NCI-H510A treated with DMSO at 0.1 percent for 48 hours (cell line): ENCODE measurements around the gene SELP.

Source experiments
- DNase-seq: peaks from one replicate; lab custom pipeline; 2025; lab: John Stamatoyannopoulos, UW

The SELP gene

DNA sequence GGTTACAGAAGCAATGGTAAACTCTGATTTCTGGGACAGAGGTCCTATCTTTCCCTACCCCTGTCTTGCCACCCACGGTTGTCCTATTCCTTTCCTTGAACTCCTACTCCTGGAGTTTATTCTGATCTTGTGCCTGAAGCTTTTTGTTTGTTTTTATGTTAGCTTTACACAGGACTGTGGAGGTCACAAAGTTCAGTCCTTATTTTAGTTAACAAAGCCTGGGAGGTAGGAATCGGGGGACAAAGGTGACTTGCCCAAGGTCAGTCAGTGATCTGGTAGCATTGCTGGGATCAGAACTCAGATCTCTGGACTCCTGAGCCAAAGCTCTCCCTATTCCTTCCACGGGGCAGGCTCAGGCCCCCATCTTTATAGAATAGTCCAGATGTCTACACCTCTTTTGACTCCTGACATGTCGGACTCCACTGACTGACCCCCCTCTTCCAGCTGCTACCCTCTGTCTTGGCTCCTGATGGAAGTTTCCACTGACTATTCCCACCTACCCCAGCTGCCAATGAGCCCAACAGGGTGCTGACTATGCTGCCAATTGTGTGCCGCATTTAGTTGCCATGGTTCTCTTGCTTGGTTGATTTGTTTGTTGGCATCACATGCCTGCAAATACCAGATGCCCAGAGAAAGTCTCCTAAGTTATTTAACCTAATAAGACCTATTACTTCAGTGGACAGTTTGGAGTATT lies 53.5 kb downstream of the SELP start:
- no peak for DNase-seq

DNA sequence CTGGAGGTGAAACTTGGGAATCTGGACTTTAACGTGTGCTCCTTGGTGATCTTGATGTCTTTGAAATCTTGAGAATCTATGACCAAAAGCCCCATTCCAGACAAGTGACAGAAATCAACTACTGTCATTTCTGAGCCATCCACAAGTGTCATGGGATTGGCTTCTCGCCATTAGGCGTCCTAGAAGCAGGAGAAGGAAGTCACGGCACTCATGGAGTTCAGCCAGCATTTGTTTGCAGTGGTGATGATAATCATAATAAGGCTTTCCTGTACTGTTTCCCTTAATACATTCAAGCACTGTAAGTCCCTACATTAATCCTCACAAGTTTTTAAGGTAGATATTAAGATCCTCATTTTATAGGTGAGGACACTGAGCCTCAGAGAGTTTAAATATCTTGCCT lies 55.6 kb downstream of the SELP start:
- no peak for DNase-seq

DNA sequence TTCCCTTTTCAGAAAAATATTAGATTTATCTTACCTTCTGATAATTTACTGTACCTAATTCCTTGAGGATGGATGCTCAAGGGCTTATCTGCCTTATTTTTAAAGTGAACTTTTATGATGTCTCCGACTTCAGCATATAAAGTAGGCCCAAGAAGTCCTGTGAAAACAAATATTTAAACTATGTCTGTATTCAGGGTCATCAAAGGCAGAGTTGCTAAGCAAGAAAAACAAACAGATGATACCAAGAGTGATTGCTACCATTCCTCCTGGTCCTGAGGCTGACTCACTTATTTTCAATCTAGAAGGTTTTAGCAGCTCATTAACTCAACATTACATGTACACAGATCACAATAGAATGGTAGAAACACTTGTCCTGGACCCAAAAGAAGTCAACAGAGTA lies 57.7 kb downstream of the SELP start:
- peak; percentile 31 for DNase-seq

DNA sequence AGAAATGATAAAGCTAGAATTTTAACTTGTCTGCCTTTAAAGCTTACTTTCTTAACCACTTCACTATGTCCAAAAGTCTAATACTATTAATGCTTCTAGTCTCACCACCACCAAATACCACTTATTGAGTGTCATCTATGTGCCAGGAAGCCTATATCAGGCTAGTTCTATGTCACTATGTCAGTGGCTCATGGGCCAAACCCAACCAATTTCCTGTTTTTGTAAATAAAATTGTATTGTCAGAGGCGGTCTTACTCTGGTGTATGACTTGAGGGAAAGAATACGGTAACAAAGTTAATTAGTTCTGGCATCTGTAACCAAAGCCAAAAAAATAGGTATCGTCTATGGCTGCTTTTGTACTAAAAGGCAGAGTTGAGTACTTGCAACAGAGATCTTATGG lies 58.5 kb downstream of the SELP start:
- DNase-seq = no peak

DNA sequence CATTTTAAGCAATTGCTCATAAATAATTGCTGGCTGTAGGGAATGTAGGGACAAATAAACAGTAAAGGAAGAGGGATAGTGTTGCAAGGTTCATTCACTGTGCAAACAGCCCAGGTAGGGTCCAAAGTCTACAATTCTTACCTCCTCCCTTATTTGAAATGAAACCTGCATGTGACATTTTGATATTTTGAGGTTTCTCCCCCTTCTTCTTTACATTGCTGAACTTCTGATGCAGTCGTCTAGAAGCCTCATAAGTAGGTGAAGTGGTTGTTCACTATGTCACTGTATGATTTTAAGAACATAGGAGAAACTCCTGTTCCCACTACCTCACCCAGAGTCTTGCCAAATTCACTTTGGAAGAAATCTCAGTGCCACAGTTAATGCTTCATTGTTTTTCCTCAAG lies 59.8 kb downstream of the SELP start:
- peak; percentile 15 for DNase-seq

DNA sequence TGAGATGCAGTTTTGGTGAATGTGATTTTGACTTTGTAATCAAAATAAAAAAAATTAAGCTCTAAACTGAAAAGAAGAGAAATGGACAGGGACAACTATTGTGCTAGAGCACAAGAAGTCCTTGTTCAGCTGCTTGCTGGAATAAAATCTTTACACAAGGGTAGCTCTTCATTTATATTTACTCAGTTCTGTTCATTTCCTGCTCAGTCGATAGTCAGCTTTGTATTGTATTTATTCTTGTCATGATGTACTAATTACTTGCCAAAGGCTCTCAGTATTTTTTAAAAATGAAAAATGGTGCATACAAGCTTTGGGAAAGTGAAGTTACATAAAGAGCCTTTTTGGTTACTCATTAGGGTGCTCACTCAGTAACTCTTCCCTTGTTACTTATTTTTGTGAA lies 61.4 kb downstream of the SELP start:
- peak; percentile 43 for DNase-seq

DNA sequence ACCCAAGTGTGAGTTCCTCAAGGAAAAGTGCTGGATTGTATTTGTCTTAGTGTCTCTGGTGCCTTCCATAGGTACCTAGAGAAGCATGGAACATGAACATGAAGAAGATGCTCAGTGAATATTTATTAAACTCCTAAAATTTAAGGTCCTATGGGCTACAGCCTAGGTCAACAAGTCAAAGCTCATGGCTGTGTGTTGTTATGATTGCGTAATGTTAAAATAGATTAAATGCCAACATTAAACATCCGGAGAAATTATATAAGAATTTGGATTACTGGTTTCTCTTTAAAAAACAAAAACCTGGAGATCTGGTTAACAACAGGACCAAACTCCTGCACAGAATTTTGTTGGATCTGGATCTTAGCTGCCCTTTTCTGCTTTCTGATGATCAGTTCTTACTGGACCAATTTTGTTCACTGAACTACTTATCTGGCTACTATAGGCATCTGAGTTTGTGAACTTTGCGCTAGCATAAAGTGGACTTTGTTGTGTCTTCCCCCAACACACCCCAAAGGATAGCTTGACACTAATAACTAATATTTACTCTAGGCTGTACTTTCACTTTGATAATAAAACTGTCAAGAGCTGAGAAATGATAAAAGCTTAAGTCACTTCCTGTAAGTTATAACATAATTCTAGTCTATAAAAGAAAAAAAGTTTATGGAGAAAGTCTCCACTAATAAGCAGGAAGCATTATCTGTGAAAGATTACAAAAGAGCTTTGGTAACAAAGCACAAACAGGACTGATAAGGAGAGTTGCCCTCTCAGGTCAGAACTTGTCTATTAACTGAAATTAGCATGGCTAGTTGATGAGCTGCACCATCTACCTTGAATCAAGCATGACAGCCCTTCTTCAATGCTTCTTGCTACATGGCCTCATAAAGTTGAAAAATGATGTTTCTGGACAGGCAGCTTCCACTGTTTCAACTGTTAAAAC lies 64.3 kb downstream of the SELP start:
- DNase-seq = no peak

DNA sequence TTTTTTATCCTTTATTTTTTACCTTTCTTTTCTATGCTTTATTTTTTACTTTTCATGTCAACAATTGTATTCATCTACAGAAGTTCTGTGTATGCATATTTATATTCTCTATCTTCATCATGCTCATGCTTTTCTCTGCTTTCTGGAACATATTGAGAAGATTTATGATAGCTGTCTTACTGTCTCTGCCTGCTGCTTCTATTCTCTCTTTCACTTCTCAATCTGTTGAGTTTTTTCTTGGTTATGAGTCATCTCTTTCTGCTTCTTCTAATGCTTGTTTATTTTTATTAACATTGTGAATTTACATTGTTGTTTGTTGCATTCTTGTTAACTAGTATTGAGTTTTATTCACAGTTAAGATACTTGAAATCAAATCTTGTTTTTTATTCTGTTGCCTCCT lies 66.3 kb downstream of the SELP start:
- no peak for DNase-seq

DNA sequence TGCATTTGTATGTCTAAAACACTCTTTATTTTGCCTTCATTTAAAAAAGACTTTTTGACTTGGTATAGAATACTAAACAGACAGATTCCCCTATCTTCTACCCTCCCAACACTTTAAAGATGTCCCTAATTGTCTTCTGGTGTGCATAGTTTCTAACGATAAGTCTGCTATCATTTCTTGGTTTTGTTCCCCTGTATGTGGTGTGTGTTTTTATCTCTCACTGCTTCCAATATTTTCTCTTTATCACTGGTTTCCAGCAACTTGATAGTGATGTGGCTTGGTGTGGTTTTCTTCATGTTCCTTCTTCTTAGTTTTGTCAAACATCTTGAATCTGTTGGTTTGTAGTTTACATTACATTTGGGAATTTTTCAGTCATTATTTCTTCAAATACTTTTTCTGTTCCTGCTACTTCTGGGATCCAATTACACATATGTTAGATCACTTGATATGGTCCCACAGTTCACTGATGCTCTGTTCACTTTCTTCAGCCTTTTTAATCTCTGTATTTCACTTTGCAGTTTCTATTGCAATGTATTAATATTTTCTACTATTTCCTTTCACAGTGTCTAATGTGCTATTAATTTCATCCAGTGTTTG lies 66.8 kb downstream of the SELP start:
- DNase-seq = no peak

DNA sequence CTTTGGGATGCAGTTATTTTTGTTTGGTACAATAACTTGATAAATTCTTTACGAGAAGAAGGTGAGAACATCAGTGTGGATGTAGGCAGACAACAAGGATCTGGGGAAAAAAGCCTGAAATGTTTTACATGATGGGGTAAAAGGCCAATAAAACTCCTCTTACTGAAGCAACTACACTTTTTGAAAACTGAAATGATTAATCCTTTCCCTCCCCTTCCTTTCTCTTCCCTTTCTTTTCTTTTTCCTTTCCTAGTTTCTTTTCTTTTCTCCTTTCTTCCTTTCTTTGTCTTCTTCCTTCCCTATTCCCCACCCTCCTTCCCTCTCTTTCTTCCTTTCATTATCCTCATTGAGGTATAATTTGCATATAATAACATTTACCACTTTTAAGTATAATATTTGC lies 68.2 kb downstream of the SELP start:
- no peak for DNase-seq

DNA sequence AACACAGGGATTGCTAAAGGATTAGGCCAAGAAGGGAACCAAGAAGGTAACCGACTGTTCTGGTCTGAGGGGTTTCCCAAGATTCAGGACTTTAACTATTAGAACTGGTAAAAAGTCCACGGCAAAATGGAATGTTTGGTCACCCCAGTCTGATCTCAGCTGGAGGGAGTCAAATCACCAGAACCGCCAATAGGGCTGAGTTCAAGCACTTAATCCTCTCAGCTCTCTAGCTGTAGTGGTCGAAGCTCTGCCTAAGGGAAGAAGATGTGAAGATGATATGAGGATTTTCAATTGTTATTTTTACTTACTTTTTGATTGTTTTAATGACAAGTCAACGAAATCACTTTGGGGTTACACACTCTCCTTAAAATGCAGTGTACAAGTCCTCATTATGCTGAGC lies 72.8 kb downstream of the SELP start:
- no peak for DNase-seq

DNA sequence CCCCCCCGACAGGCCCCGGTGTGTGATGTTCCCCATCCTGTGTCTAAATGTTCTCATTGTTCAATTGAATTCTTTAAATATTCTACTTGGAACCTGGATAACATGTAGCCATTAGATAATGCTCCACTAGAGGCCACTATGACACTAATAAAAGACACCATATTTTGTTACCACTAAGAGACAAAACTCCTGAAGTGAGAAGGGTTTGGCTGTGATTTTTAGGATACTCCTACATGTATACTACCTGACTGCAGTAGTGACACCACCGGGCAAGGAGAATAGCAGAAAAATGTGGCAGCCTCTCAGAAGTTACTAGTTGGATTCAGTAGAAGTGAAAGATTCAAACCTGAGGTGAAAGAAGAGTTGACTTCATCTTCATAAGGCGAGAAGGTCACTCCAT lies 79.6 kb downstream of the SELP start:
- peak; percentile 70 for DNase-seq

DNA sequence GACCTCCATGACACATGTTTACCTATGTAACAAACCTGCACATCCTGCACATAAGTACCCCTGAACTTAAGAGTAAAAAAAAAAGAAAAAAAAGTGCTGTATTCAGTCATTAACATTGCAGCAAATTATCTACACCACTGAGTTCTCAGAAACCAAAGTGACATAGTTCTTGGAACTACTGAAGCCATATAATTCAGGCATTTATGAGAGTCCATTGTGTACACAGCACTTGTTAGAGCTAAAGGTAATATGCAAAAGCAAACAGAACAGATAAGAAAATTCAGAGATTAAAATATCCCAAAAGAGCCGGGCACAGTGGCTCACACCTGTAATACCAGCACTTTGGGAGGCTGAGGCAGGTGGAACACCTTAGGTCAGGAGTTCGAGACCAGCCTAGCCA lies 81.6 kb downstream of the SELP start:
- DNase-seq = no peak

DNA sequence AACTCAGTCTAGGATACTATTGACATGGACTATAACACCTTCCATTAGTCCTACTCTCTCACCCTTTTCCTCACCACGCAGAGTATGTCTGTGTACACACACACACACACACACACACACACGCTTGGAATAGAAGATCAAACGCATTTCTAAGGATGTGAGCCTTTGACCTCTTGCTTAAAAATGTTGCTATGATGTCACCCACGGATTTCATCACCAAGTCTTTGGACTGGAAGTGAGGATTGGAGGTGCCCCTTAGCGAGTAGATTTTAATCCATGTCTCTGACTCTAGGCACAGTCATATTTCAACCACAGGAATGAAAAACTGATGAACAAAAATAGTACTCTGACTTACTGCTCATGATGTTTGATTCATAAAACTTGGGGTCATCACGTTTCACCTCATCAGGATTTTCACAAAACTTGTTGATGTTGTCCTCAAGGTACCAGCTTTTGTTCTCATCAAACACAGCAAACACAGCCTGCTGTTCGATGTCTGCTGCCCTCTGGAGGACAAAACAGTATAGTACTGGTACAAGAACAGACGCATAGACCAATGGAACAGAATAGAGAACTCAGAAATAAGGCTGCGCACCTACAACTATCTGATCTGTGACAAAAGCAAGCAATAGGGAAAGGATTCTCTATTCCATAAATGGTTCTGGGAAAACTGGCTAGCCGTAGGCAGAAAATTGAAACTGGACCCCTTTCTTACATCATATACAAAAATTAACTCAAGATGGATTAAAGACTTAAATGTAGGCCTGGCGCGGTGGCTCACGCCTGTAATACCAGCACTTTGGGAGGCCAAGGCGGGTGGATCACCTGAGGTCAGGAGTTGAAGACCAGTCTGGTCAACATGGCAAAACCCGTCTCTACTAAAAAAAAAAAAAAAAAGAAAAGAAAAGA lies 83.6 kb downstream of the SELP start:
- peak; percentile 72 for DNase-seq

DNA sequence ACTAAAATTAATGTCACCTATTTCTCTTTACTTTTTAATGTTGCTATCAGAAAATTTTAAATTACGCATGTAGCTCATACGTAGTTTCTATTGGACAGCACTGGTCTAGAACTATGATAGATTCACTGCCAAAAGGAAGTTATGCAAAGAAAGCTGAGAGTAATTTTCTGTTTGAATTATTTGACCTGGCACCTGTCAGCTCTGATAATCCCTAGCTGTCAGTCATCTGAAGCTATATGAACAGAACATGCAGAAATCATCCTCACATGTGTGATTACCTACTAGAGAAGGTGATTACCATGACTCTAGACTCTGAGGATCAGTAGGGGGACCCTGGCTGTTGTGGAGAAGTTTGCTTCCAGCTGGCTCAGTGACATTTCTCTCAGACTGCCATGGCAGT lies 84.5 kb downstream of the SELP start:
- DNase-seq = no peak

DNA sequence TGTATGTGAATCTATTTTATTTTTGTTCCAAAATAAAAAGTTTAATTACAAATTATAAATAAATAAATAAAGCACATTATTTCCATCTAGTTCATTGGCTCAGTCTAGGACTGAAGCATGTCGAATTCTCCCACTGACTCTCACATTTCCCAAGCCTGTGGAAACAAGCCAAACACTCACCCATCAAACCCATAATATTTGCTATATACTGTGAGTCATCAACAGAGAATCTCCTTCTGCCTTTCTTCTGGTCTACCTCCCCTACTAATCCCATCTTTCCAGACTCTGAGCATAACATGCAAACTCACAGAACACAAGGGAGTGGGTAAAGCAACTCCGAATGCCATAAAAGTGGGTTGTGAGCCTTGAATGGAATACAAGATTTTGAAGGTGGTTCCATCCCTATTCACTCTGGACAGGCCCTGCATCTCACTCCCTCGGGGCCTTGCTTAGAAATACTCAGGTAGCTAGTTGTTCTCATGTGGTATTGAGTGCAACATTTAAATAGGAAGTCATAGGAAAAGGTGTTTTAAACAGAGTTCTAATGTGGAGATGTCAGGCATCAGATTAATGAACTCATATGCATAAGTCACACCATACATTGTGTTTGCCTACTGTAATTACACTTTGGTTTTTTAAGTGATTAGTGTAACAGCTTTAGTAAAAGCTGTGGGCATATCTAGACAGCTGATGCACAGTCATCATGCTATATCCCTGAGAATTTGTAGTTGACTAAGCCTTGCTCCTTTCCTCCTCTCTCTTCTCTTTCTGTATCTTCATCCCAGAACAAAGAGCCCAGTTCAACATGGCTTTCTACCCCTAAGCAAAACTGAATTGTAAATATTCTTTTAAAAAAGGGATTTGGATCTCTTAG lies 90.7 kb downstream of the SELP start:
- DNase-seq = no peak
